NCI-H460 (cell line): ENCODE measurements around the gene KRTAP19-4. TPM values are rescaled to one million over a fixed set of nuclear protein-coding genes. Genes with fewer than 3 reads are reported as not detected.

Source experiments
- small RNA-seq, 2 experiments: library from RNA; depleted of rRNA; stranded (forward); fragments of <200 nt; gene quantifications; one replicate each; pipeline ENCODE3, GENCODE V24; 2014
- total RNA-seq: library from RNA; depleted of rRNA; stranded (reverse); fragments of >200 nt; shearing (Covaris generic); gene quantifications from 2 replicates; pipeline ENCODE4 v1.2.3, GENCODE V29; 2014; rRNA removed

Gene KRTAP19-4
- total RNA-seq, 1 experiment from 2014 or later: not detected

Small RNA genes lying within 50 kb of the gene (small RNA-seq; reads per million reads assigned to genes)
- gene AP000567.1 (0 reads per million in 2 experiments), gene KRTAP19-10P (0 reads per million in 2 experiments), gene KRTAP19-11P (0 reads per million in 2 experiments), gene KRTAP19-9P (0 reads per million in 2 experiments)

Other genes with a start within 250 kb of the KRTAP19-4 start
- gene KRTAP24-1, start 214.2 kb downstream of the KRTAP19-4 start, total RNA-seq: not detected in 2 replicates
- not detected in 2 replicates for gene KRTAP25-1, start 207.7 kb downstream of the KRTAP19-4 start, total RNA-seq
- not detected in 2 replicates for gene KRTAP26-1, start 176.8 kb downstream of the KRTAP19-4 start, total RNA-seq
- not detected in 2 replicates for gene KRTAP27-1, start 159.5 kb downstream of the KRTAP19-4 start, total RNA-seq
- gene KRTAP23-1, start 148.6 kb downstream of the KRTAP19-4 start, total RNA-seq: not detected in 2 replicates
- not detected in 2 replicates for gene KRTAP13-2, start 124.9 kb downstream of the KRTAP19-4 start, total RNA-seq
- not detected in 2 replicates for gene KRTAP13-1, start 101.1 kb downstream of the KRTAP19-4 start, total RNA-seq
- gene KRTAP13-3, start 71.2 kb downstream of the KRTAP19-4 start, total RNA-seq: not detected in 2 replicates
- not detected in 2 replicates for gene KRTAP13-4, start 66.9 kb downstream of the KRTAP19-4 start, total RNA-seq
- gene KRTAP15-1, start 56.9 kb downstream of the KRTAP19-4 start, total RNA-seq: not detected in 2 replicates
- gene KRTAP19-1, start 16.8 kb downstream of the KRTAP19-4 start, total RNA-seq: not detected in 2 replicates
- gene KRTAP19-2, start 9.7 kb downstream of the KRTAP19-4 start, total RNA-seq: not detected in 2 replicates
- not detected in 2 replicates for gene KRTAP19-3, start 5.2 kb downstream of the KRTAP19-4 start, total RNA-seq
- not detected in 2 replicates for gene KRTAP19-5, start 5.0 kb upstream of the KRTAP19-4 start, total RNA-seq
- not detected in 2 replicates for gene KRTAP19-6, start 44.7 kb upstream of the KRTAP19-4 start, total RNA-seq
- not detected in 2 replicates for gene KRTAP19-7, start 64.1 kb upstream of the KRTAP19-4 start, total RNA-seq
- not detected in 2 replicates for gene KRTAP22-2, start 93.2 kb upstream of the KRTAP19-4 start, total RNA-seq
- not detected in 2 replicates for gene KRTAP6-3, start 95.3 kb upstream of the KRTAP19-4 start, total RNA-seq
- not detected in 2 replicates for gene KRTAP6-2, start 101.7 kb upstream of the KRTAP19-4 start, total RNA-seq
- gene KRTAP22-1, start 103.9 kb upstream of the KRTAP19-4 start, total RNA-seq: not detected in 2 replicates
- gene KRTAP6-1, start 116.8 kb upstream of the KRTAP19-4 start, total RNA-seq: not detected in 2 replicates
- gene KRTAP20-1, start 119.3 kb upstream of the KRTAP19-4 start, total RNA-seq: not detected in 2 replicates
- not detected in 2 replicates for gene KRTAP20-4, start 123.5 kb upstream of the KRTAP19-4 start, total RNA-seq
- not detected in 2 replicates for gene KRTAP20-2, start 138.0 kb upstream of the KRTAP19-4 start, total RNA-seq
- gene KRTAP20-3, start 145.7 kb upstream of the KRTAP19-4 start, total RNA-seq: not detected in 2 replicates
- not detected in 2 replicates for gene KRTAP21-3, start 221.6 kb upstream of the KRTAP19-4 start, total RNA-seq